CD4-positive, alpha-beta T cell treated with Interleukin-2 at 100 ng/mL for 4 hours (primary cell): ENCODE measurements around the gene PPP1R17.

ENCODE experiments used
- DNase-seq: peaks from one replicate; pipeline ENCODE4 v3.0.0-alpha.2; 2020; ENCODE audit warnings: low spot score

The PPP1R17 gene

DNA sequence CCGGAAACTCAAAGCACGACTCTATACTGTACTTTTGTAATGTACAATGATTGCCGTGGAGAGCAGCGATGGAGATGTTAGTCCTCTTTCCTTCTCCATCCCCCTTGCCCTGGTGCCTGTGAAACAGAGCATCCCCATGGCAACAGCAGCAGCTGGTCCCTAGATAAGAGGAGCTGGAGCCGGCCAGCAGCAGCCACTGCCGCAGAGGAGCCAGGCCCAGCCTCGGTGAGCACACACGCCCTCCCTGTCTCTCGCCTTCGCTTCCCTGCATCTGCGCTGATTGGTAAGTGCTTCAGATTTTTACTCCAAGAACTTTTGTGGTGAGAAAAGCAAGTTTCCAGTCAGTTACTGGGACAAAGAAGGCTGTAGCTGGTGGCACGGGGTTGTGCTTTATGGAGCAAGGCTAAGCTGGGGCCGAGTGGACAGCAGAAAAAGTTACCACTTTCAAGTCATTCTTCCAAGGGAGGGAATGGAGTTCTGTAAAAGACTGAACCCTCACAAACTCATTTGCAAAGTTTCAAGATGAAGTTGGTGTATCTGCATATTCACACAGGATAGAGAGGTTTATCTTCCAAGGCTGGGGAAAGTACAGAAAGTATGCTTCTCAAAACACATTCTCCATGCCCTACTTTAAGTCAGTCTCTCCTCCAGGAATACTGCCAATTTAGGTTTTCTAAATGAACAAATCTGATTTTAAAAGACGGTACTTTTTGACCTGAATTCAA, at the start of gene PPP1R17:
Gene PPP1R17, plus strand, starts transcription at position 192 of the 725 bp plus-strand sequence. CDS start 5,227 bp downstream, outside the sequence.
- DNase-seq = no peak

- no peak for DNase-seq
These were observed 46.6 kb upstream of the PPP1R17 start for GRCh38 chr7:31640381-31640780.

DNA sequence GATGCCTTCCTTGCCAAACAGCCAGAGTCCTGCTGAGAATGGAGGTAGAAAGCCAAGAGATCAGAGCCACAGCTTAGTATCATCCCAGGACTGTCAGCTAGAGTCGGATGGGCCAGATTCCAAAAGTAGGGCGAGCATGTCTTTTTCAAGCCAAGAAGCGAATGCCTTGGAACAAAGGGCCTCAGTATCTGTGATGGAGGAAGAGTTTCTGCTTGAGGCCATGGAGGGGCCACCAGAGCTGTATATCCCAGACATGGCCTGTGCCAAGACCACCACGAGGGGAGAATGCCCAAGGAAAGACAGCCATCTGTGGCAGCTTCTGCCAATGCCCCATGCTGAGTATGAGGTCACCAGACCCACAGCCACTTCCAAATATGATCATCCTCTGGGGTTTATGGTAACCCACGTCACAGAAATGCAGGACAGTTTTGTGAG, 44.3 kb upstream of the PPP1R17 start:
- DNase-seq = no peak

GRCh38 chr7:31646942-31647341, 40.1 kb upstream of the PPP1R17 start:
- no peak for DNase-seq

- DNase-seq = no peak
These were observed 39.5 kb upstream of the PPP1R17 start for GRCh38 chr7:31647511-31647910.

DNA sequence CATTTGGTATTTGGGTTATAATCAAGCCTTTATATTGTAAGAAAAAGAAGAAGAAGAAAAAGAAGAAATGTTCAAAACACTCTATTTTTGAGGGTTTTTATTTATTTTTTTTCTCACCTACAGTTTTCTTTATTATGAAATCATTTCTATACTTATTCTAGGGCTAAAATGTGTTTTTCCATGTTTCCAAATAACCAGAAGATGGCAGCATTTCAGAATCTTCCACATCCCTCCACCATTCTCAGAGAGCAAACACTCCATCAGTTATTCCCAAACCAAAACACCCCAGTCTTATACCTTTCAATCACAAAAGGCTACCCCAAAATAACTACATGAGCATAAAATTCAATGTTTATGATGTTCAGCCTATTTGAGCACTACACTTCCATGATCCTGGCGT, 38.7 kb upstream of the PPP1R17 start:
- DNase-seq = no peak

- no peak for DNase-seq
These were observed 38.1 kb upstream of the PPP1R17 start for GRCh38 chr7:31648880-31649279.

DNA sequence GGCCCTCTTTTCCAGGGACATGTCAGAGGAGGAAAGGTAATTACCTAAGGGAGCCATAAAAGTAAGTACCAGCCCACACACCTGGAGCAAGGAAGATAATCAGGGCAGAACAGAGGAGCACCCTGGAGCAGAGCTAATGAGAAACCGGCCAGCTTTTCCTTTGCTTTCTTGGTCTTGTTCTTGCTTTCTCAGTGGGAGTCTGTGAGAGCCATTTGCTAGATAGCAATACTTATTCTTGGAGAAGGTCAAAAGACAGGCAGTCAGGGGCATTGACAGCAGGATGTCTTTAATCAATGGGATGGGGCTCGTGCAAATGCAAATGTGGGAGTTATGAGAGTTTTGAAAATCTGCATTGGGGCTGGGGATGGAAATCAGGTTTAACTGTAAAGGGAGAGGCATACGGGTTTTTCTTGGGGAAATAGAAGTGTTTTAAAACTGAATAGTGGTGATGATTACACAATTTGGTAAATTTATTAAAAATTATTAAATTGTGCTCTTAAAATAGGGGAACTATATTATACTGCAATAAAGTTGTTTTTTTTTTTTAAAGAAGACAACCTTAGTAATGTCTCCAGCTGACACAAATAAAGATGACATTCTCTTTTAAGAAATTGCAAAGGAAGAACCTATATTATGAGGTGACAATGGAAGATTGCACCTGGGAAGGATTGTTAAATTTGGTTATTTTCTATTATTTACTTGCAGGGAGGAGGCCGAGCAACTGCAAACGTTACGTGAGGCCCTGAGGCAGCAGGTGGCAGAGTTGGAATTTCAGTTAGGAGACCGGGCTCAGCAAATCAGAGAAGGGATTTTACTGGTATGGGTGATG, 35.6 kb upstream of the PPP1R17 start:
- DNase-seq = no peak

DNA sequence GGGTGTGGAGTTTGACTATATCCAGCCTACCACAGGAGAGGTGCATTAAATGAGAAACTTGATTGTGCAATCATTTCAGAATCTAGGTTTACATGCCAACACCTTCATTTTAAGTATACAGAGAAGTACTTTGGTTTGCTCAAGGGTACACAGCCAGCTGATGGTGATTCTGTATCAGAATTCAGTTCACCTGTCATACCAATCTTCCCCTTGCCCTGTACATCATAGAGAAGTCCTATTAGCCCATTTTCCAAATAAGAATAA, 35.0 kb upstream of the PPP1R17 start:
- DNase-seq = no peak

DNA sequence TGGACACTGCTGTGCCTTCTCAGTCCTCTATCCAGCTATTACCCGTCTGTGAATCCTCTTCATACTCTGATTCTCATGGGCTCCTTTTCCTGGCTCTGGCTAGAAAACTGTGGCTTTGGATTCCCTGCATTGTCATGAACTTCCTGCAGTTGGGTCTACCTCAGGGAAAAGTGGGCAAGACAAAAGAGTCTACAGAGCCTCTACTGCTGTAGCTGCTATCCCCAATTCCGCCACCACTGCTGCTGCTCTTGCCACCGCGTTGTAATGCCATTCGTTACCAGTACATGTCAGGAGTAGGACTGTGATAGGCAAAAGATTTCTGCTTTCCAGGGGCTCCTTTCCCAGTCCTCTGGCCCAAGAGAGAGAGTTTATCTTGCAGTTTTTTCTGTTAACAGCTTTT, 23.9 kb upstream of the PPP1R17 start:
- DNase-seq = no peak

DNA sequence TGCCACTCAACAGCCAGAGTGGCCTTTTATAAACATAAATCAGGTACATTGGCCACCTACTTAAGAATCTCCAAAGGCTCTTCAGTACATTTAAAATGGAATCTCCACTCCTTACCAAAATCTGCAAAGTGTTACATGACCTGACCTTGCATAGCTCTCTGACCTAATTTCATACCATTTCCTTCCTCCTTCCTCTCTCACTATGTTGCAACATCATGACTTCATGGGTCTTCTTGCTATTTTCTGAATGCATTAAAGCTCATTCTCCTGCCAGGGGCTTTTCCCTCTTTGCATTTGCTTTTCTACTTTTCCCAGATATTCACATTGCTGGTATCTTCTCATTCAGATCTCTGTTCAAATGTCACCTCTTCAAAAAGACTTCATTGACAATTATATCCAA, 22.1 kb upstream of the PPP1R17 start:
- no peak for DNase-seq

DNA sequence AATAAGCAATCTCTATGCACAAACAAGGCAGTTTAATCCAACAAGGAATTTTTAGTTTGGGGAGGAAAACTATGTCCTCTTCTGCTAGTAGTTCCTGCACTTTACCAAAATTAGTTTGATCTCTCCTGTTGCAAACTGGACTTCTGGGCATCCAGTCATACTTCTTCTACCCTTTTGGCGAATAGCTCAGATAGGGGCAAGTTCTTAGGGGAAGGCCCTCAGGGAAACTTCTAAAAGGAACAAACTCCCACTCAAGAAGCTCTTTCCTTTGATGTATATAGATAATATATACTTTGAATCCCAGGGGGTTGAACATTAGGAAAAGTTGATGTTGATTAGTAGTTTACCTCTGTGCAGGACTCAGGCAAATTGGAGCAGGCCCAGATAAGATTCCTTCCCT, 21.5 kb upstream of the PPP1R17 start:
- no peak for DNase-seq

- no peak for DNase-seq
These were observed 17.6 kb upstream of the PPP1R17 start for GRCh38 chr7:31669461-31669860.

GRCh38 chr7:31679574-31680305, 7.3 kb upstream of the PPP1R17 start:
- no peak for DNase-seq

DNA sequence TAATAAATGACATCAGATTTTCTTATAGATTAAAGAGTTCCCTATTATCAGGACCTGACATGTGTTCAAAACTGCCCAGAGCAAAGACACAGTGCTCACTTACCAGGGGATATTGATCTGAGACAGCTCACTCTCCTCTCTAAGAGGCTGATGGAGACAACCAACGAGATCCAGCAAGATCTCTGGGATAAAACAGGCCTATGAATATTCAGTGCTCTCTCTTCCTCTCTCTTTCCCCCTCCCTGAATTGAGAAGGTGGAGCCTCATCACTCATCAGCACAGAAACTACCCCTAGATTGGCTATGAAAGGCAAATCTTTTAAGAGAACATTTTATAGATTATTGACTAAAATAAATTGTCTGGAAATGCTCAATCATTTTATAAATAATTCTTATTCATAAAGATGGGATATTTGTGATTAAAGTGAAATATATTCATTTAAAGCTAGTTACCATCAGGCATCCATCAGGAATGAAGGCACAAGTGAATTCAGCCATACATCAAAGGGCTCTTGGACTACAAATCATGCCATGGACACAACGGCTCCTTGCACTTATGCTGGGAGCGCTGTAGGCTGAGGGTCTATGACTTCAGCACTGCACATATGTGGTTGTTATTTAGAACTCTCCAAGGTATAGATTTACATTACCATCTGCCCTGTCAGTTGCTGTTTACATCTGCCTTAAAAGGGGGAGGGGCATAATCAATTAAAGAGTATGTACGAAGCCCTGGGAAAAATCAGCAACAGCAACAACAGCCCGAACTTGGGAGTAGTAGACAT, 3.4 kb upstream of the PPP1R17 start:
- DNase-seq = no peak

DNA sequence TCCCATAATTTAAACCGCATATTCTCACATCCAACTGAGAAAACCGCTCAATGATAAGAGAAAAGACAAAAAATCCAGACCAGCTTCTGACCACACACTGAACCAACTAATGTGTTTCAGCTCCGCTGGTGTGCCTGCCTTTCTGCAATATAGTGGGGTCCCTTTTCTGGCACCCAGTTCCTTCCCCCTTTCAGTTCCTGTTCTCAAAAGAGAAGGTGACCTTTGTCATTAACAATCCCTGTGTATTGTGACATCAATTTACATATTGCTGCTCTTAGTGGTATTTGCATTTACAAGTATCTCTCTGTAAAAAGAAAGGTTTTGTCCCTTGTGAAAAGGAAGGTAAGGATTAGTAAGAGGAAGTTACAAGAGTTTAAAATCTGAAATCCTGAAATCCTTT, 1.4 kb downstream of the PPP1R17 start:
- peak; percentile 5 for DNase-seq

GRCh38 chr7:31688996-31689395, 2.0 kb downstream of the PPP1R17 start:
- DNase-seq = no peak

- DNase-seq = no peak
These were observed 3.9 kb downstream of the PPP1R17 start for GRCh38 chr7:31690935-31691334.

- DNase-seq = no peak
These were observed 5.4 kb downstream of the PPP1R17 start for GRCh38 chr7:31692451-31692850.

DNA sequence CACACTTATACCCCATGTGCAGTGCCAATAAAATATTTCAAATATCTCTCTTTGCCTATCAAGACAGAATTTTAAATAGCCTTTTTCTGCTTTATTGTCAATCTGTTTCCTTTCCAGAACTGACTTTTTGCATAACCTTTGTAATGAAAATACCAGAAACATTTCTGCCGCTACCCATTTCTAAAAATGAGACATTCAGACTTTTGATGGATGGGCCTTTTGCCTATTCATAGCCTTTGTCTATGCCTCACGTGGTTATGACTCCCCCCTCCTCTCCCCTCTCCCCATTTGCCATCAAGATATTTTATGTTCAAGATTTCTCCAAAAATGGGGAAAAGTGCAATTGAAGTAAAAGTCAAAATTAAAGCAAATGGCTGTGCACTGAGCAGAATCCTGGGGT, 5.9 kb downstream of the PPP1R17 start:
- no peak for DNase-seq

DNA sequence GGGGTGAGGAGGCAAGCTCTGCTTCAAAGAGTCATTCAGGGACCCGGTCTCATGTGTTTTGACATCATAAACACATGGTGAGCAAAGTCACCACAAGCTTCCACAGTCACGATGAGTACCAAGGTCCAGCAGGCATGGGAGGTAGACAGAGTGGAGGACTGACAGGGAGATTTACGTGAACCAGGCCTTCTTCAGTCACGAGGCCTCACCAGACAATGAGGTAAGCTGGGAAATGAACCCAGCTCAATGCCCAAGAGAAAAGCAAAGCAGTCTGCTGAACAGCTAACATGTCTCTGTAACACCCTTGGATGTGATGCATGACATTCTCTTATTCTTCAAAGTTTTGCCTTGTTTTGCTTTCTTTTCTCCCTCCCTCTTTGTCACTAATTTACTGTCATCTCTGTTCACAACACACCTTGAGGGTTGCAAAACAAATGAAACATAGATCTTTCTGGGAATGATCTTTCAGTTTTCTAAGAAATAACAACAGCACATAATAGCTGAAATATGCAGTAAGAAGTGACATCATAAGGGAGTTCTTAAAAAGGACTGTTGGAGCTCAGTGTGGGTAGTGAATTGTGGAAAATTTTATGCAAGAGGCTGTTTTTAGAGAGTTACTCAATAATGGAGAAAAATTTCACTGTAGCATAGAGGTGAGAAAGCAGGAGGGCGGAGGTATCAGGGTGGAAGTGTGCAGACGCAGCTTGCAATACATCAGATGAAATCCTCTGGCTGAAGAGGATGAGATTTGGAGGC, 9.0 kb downstream of the PPP1R17 start:
- no peak for DNase-seq

- DNase-seq = no peak
These were observed 12.0 kb downstream of the PPP1R17 start for GRCh38 chr7:31699050-31699449.
